ENCODE data around the gene ASMTL.

DNA sequence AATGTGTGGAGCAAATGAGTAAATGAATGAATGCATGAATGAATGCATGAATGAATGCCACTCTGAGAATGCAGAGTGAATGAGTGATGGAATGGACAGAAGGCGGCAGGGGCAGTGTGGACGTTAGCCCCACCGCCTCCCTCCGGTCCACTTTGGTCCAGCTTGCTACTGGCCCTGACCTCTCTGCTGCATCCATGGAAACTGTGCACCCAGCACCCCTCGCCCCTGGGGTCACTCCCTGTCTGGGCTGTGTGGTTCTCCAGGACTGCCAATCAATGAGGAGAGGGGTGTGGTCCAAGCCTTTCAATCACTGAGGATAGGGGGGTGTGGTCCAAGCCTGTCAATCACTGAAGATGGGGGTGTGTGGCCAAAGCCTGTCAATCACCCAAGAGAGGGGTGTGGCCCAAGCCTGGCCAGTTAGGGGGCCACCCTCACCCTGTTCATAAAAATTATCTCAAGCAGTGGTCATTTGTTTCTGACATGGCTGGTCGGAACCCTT lies 39.2 kb upstream of the ASMTL start:
- TF ChIP-seq EZH2 (IDR thresholded peaks at IDR 0.05) (no peak), FOXP2 (optimal IDR thresholded peaks at IDR 0.05; ENCODE audit: control extremely low read depth, extremely low read length, insufficient read depth) (no peak), POLR2AphosphoS5 (IDR thresholded peaks at IDR 0.05; ENCODE audit: borderline replicate concordance, low read depth, low read length) (no peak)

Measured in SK-N-MC (cell line).